ENCODE measurements around the gene XKRX. TPM values are rescaled to one million over a fixed set of nuclear protein-coding genes. Genes with fewer than 3 reads are reported as not detected.

Gene XKRX
- total RNA-seq, 1 donor from 2014 or later: not detected

- H3K27ac ChIP-seq (replicated peaks): no peak overlapping the region
- DNase-seq: no peak
- no peak overlapping the region for H3K4me3 ChIP-seq
- no peaks in the 10 kb centered on the region for H3K36me3 ChIP-seq
- no peaks in the 10 kb centered on the region for H3K4me1 ChIP-seq
- H3K27me3 ChIP-seq (ENCODE audit: low read depth): no peaks in the 10 kb centered on the region
- H3K9me3 ChIP-seq (replicated peaks): no peaks in the 10 kb centered on the region
- intact Hi-C loops (cut with micrococcal nuclease): no loop called here
- no peak for TF ChIP-seq CTCF (IDR thresholded peaks at IDR 0.05; ENCODE audit: borderline replicate concordance)
Measured at GRCh38 chrX:100871594-100872560, 56.8 kb downstream of the XKRX start.

- Histone ChIP-seq H3K9me3 (replicated peaks) (no peaks in the 10 kb centered on the region), H3K4me1 (no peaks in the 10 kb centered on the region), H3K36me3 (no peaks in the 10 kb centered on the region), H3K4me3 (no peak overlapping the region), H3K27me3 (ENCODE audit: low read depth) (no peaks in the 10 kb centered on the region), H3K27ac (replicated peaks) (no peak overlapping the region)
- TF ChIP-seq CTCF (IDR thresholded peaks at IDR 0.05; ENCODE audit: borderline replicate concordance): no peak
- no peak for DNase-seq
- intact Hi-C loops (cut with micrococcal nuclease): no loop called here
Measured at GRCh38 chrX:100870527-100870926, 58.2 kb downstream of the XKRX start.

- no peak overlapping the region for H3K4me3 ChIP-seq
- H3K27ac ChIP-seq (replicated peaks): no peak overlapping the region
- H3K9me3 ChIP-seq (replicated peaks): no peaks in the 10 kb centered on the region
- TF ChIP-seq CTCF (IDR thresholded peaks at IDR 0.05; ENCODE audit: borderline replicate concordance): no peak
- no peak for DNase-seq
- no peaks in the 10 kb centered on the region for H3K4me1 ChIP-seq
- H3K27me3 ChIP-seq (ENCODE audit: low read depth): no peaks in the 10 kb centered on the region
- intact Hi-C loops (cut with micrococcal nuclease): no loop called here
- no peaks in the 10 kb centered on the region for H3K36me3 ChIP-seq
Measured at GRCh38 chrX:100868273-100868672, 60.4 kb downstream of the XKRX start.

GRCh38 chrX:100864657-100865391, 63.9 kb downstream of the XKRX start:
- Histone ChIP-seq H3K36me3 (no peaks in the 10 kb centered on the region), H3K4me3 (no peak overlapping the region), H3K9me3 (replicated peaks) (no peaks in the 10 kb centered on the region), H3K27me3 (ENCODE audit: low read depth) (no peaks in the 10 kb centered on the region), H3K27ac (replicated peaks) (no peak overlapping the region), H3K4me1 (no peaks in the 10 kb centered on the region)
- DNase-seq: no peak
- TF ChIP-seq CTCF (IDR thresholded peaks at IDR 0.05; ENCODE audit: borderline replicate concordance): no peak
- intact Hi-C loops (cut with micrococcal nuclease): no loop called here

Other genes starting within 250 kb of the XKRX start
- 2.1 TPM for gene SYTL4, start 196.8 kb downstream of the XKRX start, total RNA-seq
- 6.8 TPM for gene CSTF2, start 108.5 kb downstream of the XKRX start, total RNA-seq
- gene NOX1, start 54.6 kb downstream of the XKRX start, total RNA-seq: not detected
- not detected for gene ARL13A, start 40.8 kb upstream of the XKRX start, total RNA-seq
- gene TRMT2B, start 123.2 kb upstream of the XKRX start, total RNA-seq: 17.3 TPM
- not detected for gene TMEM35A, start 150.0 kb upstream of the XKRX start, total RNA-seq
- 0.27 TPM for gene CENPI, start 169.3 kb upstream of the XKRX start, total RNA-seq